OCI-LY7 (cell line): ENCODE data around the gene CCDC192. TPM values are rescaled to one million over a fixed set of nuclear protein-coding genes. Genes with fewer than 3 reads are reported as not detected.

Experiments used
- BruUV-seq: library from RNA; stranded (reverse); fragments of 400-500 nt; replicated peaks from 2 replicates; lab custom pipeline; 2021; lab: Mats Ljungman, UMichigan
- CTCF ChIA-PET: fragments of 300-600 bp; sonication (Branson Sonifier 250); formaldehyde crosslinking; loops from one replicate; lab custom pipeline; 2022; ENCODE audit warnings: antibody characterized with exemption; ENCODE audit not compliant: unreplicated experiment; lab: Charles Lee
- POLR2A ChIA-PET: fragments of 300-600 bp; sonication (Branson Sonifier 250); formaldehyde crosslinking; loops from one replicate; lab custom pipeline; 2022; ENCODE audit warnings: antibody characterized with exemption; lab: Charles Lee
- DNase-seq: peaks from one replicate; pipeline ENCODE4 v3.0.0-alpha.2; 2015; ENCODE audit warnings: low spot score
- H2AFZ ChIP-seq: fragments of 200-600 bp; sonication (generic), shearing (Covaris generic); 2 replicates; pipeline ENCODE4 v1.6.1; 2014; ENCODE audit warnings: mild to moderate bottlenecking, antibody characterized with exemption, low read length, moderate library complexity
- H3K27ac ChIP-seq: fragments of 200-600 bp; sonication (generic); 2 replicates; pipeline ENCODE4 v1.5.1; 2014; ENCODE audit warnings: mixed run types, low read depth, mild to moderate bottlenecking, moderate library complexity, low read length, inconsistent platforms; ENCODE audit not compliant: poor library complexity, severe bottlenecking
- H3K36me3 ChIP-seq: fragments of 200-600 bp; sonication (generic); 2 replicates; pipeline ENCODE4 v1.6.1; 2014; ENCODE audit warnings: mild to moderate bottlenecking, antibody characterized with exemption, low read length, moderate library complexity, mixed read lengths; ENCODE audit not compliant: insufficient read depth
- H3K4me1 ChIP-seq: fragments of 200-600 bp; sonication (generic); 2 replicates; pipeline ENCODE4 v1.5.1; 2014; ENCODE audit warnings: mild to moderate bottlenecking, low read length; ENCODE audit not compliant: insufficient read depth, poor library complexity, severe bottlenecking
- H3K4me2 ChIP-seq: fragments of 200-600 bp; sonication (generic); 2 replicates; pipeline ENCODE4 v1.6.1; 2014; ENCODE audit warnings: mild to moderate bottlenecking, low read length
- H3K4me3 ChIP-seq: fragments of 200-600 bp; sonication (generic); 2 replicates; pipeline ENCODE4 v1.5.1; 2014; ENCODE audit warnings: mild to moderate bottlenecking, low read depth, low read length; ENCODE audit not compliant: poor library complexity, severe bottlenecking
- H3K79me2 ChIP-seq: fragments of 200-600 bp; sonication (generic); 2 replicates; pipeline ENCODE4 v1.6.1; 2016; ENCODE audit warnings: low read depth, mild to moderate bottlenecking, low read length, moderate library complexity, mixed read lengths; ENCODE audit not compliant: insufficient read depth
- H3K9me2 ChIP-seq: fragments of 200-600 bp; sonication (generic); 2 replicates; pipeline ENCODE4 v1.6.1; 2016; ENCODE audit warnings: mild to moderate bottlenecking, low read length, mixed read lengths; ENCODE audit not compliant: insufficient read depth
- H3K9me3 ChIP-seq: fragments of 200-600 bp; sonication (generic); 2 replicates; pipeline ENCODE4 v1.6.1; 2014; ENCODE audit warnings: mild to moderate bottlenecking, mixed run types, low read length, mixed read lengths
- H4K20me1 ChIP-seq: fragments of 200-600 bp; sonication (generic); 2 replicates; pipeline ENCODE4 v1.6.1; 2014; ENCODE audit warnings: mild to moderate bottlenecking, antibody characterized with exemption, low read length, moderate library complexity, mixed read lengths; ENCODE audit not compliant: insufficient read depth
- EZH2phosphoT487 ChIP-seq: fragments of 200-600 bp; sonication (generic); IDR thresholded peaks from 2 replicates; pipeline ENCODE4 v1.6.1; 2018; ENCODE audit warnings: low read depth, borderline replicate concordance, mild to moderate bottlenecking, mixed run types, antibody characterized with exemption, low read length, moderate library complexity, mixed read lengths
- intact Hi-C: fragments of 100-400 bp; cut with micrococcal nuclease; formaldehyde crosslinking; loops from one replicate; pipeline ENCODE4 v1.10.0; 2022; ENCODE audit not compliant: unreplicated experiment
- total RNA-seq, 2 experiments: library from RNA; depleted of rRNA in 1 of 2; stranded (reverse); fragments of >200 nt in 1 of 2; shearing (Covaris generic) in 1 of 2; gene quantifications; 2 replicates each; pipeline ENCODE4 v1.2.3, GENCODE V29; 2014 to 2022
- TF ChIP-seq, protein P1 (sequence below): fragments of 200-600 bp; sonication (generic); conservative IDR thresholded peaks from 2 replicates; pipeline ENCODE4 v1.5.1; 2014; ENCODE audit warnings: mild to moderate bottlenecking, antibody characterized with exemption, low read length, moderate library complexity, mixed read lengths

The CCDC192 gene
- total RNA-seq, 2 experiments from 2014 or later: not detected

DNA sequence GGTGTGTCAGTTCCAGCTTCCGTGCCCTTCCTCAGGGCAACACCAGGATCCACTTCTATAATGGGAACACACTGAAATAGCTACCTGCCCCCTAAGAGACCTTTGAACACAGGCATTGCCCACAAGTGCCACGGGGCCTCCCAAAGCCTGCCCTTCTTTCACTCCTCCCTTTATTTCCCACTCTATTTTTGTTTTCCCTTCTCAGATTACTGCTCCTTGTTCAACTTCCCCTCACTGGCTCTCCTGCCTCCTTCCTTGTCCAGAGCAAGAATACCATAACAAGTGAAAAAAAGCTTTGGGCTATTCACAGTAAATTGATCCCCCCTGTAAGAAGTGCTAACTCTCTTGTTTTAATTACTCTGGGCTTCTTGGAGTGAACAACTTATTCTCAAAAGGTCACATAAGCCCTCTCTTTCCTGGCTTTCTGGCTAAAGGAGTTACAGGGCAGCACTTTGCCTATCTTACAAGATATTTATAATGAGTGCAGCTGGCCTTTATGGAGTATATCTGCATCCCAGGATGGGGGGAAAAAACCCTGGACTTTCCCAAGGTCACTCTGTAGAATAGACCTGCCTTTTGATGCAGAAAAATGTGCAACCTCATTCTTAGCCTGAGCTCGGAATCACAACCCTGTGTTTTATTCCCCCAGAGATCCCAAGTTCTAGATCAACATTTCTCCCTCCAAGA, 43.0 kb upstream of the CCDC192 start:
- H3K9me3 ChIP-seq: no peaks in the 10 kb centered on the region
- H2AFZ ChIP-seq: no peak overlapping the region
- no peaks in the 10 kb centered on the region for H3K9me2 ChIP-seq
- POLR2A ChIA-PET: no interaction called here
- no peak overlapping the region for H3K27ac ChIP-seq
- no TSS peak for BruUV-seq
- DNase-seq: no peak
- H4K20me1 ChIP-seq: no peaks in the 10 kb centered on the region
- TF ChIP-seq EZH2phosphoT487: no peak
- TF ChIP-seq, protein P1, sequence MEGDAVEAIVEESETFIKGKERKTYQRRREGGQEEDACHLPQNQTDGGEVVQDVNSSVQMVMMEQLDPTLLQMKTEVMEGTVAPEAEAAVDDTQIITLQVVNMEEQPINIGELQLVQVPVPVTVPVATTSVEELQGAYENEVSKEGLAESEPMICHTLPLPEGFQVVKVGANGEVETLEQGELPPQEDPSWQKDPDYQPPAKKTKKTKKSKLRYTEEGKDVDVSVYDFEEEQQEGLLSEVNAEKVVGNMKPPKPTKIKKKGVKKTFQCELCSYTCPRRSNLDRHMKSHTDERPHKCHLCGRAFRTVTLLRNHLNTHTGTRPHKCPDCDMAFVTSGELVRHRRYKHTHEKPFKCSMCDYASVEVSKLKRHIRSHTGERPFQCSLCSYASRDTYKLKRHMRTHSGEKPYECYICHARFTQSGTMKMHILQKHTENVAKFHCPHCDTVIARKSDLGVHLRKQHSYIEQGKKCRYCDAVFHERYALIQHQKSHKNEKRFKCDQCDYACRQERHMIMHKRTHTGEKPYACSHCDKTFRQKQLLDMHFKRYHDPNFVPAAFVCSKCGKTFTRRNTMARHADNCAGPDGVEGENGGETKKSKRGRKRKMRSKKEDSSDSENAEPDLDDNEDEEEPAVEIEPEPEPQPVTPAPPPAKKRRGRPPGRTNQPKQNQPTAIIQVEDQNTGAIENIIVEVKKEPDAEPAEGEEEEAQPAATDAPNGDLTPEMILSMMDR: no peak
- H3K4me3 ChIP-seq: no peak overlapping the region
- no peaks in the 10 kb centered on the region for H3K4me1 ChIP-seq
- no peaks in the 10 kb centered on the region for H3K36me3 ChIP-seq
- H3K79me2 ChIP-seq: no peaks in the 10 kb centered on the region
- intact Hi-C loops: no loop called here
- H3K4me2 ChIP-seq: no peak overlapping the region
- CTCF ChIA-PET: no interaction called here

DNA sequence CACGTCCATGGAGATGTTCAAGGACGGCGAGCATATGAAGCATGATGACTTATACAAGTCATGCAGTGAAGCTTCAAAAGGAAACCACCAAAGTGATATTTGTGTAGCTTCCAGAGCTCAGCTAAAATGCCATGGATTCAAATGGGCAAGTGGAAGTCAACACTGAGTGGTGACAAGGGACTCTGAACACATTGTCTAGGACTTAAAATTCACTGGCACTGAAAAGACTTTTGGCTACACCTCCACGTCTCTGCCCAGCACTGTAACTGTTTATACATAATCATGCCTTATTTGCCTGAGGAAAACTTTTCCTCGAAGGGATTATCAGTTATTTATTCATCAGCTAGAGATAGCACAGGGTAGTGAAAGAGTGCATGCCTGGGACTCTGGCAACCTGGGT, 39.1 kb upstream of the CCDC192 start:
- no peaks in the 10 kb centered on the region for H3K4me1 ChIP-seq
- H3K9me3 ChIP-seq: no peaks in the 10 kb centered on the region
- CTCF ChIA-PET: no interaction called here
- no TSS peak for BruUV-seq
- intact Hi-C loops: no loop called here
- no peak overlapping the region for H3K27ac ChIP-seq
- H3K9me2 ChIP-seq: no peaks in the 10 kb centered on the region
- DNase-seq: no peak
- H3K36me3 ChIP-seq: no peaks in the 10 kb centered on the region
- TF ChIP-seq, protein P1: no peak
- TF ChIP-seq EZH2phosphoT487: no peak
- no peak overlapping the region for H3K4me3 ChIP-seq
- H3K79me2 ChIP-seq: no peaks in the 10 kb centered on the region
- H2AFZ ChIP-seq: no peak overlapping the region
- H4K20me1 ChIP-seq: no peaks in the 10 kb centered on the region
- POLR2A ChIA-PET: no interaction called here
- no peak overlapping the region for H3K4me2 ChIP-seq

DNA sequence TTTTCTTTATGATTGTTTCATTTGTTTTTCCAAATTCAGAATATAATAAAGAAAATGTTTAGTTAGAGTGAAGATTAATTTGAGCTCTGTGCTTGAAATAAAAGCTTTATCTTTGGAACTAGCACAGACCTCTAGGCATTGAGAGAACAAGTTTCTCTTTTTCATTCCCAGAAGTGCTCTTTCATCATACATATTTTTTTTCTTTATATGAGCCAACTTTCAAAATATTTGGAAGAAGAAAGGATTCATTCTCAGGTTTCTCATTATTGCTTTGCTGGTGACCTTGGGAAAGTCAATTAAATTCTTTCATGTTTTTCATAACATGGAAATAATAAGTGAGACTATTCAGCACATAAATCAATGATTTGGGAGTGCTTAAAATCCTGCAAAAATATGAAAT, 37.5 kb upstream of the CCDC192 start:
- H3K4me3 ChIP-seq: no peak overlapping the region
- no peaks in the 10 kb centered on the region for H3K79me2 ChIP-seq
- no peak overlapping the region for H3K27ac ChIP-seq
- ChIA-PET POLR2A (interaction anchor here (1.1 kb wide), 1 partner anchor 10 kb away, joined by 4 read pairs; no protein-coding TSS in a partner anchor), CTCF (no interaction called here)
- no peak for DNase-seq
- H3K36me3 ChIP-seq: no peaks in the 10 kb centered on the region
- no peaks in the 10 kb centered on the region for H3K9me2 ChIP-seq
- TF ChIP-seq EZH2phosphoT487: no peak
- TF ChIP-seq, protein P1: no peak
- H4K20me1 ChIP-seq: no peaks in the 10 kb centered on the region
- intact Hi-C loops: no loop called here
- H3K9me3 ChIP-seq: no peaks in the 10 kb centered on the region
- no TSS peak for BruUV-seq
- no peaks in the 10 kb centered on the region for H3K4me1 ChIP-seq
- no peak overlapping the region for H3K4me2 ChIP-seq
- no peak overlapping the region for H2AFZ ChIP-seq
